HG02840 (cell line): ENCODE measurements around the gene RPL21.
"Not testable (repeated sequence)": the region's sequence is repeated elsewhere in the genome, so short reads cannot be mapped to it uniquely, and the experiment has no call there.

Source experiments
- ATAC-seq: cut with Tn5 transposase; IDR thresholded peaks from one replicate; pipeline ENCODE4 v1.9.1; 2021; ENCODE audit warnings: mild to moderate bottlenecking, moderate library complexity, moderate number of reproducible peaks; ENCODE audit not compliant: unreplicated experiment, low FRiP score

Gene RPL21

GRCh38 chr13:27283906-27284493 lies 32.6 kb downstream of the RPL21 start:
- ATAC-seq = no peak

DNA sequence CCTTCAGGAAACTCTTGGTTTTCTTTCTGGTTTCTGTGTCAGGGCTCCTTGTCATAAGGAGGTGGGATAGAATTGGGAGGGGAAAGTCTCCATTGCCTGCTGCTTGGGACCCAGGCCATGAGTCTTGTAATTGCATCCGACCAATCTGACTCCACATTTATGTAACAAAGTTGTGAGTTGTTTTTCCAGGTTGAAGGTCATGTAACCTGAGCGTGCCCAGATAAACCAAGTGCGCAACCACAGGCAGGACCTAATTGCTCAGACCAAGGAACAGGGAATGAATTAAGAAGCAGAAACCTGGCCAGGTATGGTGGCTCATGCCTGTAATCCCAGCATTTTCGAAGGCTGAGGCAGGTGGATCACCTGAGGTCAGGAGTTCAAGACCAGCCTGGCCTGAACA lies 37.0 kb downstream of the RPL21 start:
- no peak for ATAC-seq

- ATAC-seq = no peak
Observed at GRCh38 chr13:27289011-27289665, 37.8 kb downstream of the RPL21 start.

- ATAC-seq = no peak
Observed at GRCh38 chr13:27290715-27291114, 39.4 kb downstream of the RPL21 start.

DNA sequence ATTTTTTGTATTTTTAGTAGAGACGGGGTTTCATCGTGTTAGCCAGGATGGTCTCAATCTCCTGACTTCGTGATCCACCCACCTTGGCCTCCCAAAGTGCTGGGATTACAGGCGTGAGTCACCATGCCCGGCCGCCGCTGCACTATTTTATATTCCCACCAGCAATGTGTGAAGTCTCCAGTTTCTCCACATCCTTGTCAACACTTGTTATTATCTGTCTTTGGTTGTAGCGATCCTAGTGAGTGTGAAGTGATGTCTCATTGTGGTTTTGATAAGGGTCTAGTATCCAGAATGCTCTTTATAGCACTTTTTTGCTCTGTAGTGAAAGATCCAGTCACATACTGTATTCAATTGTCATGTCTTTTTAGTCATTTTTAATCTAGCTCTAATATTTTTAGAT lies 40.6 kb downstream of the RPL21 start:
- ATAC-seq = not testable (repeated sequence)

- ATAC-seq = no peak
Observed at GRCh38 chr13:27293076-27293691, 41.8 kb downstream of the RPL21 start.

DNA sequence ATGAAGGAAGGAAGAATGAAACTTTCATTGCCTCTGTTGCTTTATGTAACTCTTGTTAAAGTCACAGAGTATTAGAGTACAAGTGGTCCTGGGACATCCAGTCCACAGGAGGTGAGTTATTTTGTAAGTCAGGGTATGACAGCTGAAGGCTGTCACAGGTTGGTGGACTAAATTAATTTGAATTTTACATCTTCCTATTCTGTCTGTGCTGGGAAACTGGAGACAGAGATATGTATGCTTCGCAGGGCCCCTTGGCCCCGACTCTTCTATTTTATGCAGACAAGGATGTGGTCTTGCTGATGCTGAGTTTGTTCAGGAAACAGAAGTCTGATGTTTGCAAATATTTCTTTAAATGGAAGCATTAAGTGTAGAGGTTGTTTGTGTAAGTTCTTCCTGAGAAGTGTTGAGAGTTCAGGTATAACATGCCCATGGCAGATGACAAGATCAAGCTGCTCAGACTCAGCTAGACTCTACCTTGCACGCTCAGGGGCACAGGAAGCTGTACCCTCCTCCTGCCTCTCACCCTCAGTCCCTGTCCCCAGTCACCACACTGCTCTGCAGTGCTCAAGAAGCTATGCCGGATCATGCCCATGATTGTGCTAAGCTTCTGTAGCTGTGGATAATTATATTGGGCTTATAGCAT lies 42.6 kb downstream of the RPL21 start:
- no peak for ATAC-seq

DNA sequence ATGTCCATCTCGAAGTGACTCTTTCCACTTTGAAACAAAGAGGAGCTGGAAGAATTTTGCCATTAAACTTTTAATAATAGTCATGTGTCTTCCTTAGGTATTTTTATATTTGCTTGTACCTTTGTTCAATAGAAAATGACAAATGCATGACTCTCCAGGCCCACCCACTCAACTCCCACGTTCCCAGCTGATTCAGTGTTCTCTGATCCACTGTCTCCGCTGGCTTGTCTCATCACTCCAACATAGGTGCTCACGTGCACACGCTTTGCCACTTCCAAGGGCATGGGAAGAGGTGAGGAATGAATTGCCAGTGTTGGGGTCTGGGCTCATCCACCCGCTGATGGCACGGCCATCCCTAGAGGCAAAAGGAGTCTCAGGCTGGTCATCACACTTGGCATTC lies 43.7 kb downstream of the RPL21 start:
- ATAC-seq = no peak

GRCh38 chr13:27295660-27296059 lies 44.3 kb downstream of the RPL21 start:
- no peak for ATAC-seq

GRCh38 chr13:27296496-27296895 lies 45.1 kb downstream of the RPL21 start:
- no peak for ATAC-seq

DNA sequence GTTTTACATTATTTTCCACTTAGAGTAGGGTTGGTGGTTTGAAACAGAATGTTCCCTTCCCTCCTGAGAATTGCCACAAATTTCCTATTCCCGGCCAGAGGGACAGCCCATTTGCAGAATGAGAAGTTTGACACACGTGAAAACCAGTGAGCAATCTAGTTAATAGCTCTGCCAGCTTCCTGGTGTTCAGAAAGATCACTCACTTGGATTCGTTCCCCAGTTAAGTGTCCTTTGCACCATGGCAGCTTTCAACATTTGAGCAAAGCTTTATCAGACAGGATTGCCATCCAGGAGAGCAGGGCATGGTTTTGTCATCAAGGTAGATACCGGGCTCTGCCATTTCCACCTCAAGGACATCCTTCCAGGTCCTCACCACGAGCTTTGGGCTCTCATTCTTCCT lies 47.5 kb downstream of the RPL21 start:
- no peak for ATAC-seq

DNA sequence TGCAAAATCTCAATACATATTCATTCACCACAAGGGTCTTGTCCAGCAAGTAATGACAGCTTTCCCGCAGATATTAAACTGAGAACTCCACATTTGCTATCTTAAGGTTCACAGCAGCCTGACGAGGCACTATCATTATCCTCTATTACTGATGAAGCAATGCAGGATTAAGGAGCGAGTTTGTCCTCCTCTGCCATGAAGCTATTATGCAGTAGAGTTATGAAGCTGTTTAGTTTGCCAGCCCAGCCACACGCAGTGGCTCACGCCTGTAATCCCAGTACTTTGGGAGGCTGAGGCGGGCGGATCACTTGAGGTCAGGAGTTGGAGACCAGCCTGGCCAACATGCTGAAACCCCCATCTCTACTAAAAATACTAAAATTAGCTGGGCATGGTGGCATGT lies 49.0 kb downstream of the RPL21 start:
- not testable (repeated sequence) for ATAC-seq

- no peak for ATAC-seq
Observed at GRCh38 chr13:27300941-27301586, 49.7 kb downstream of the RPL21 start.

DNA sequence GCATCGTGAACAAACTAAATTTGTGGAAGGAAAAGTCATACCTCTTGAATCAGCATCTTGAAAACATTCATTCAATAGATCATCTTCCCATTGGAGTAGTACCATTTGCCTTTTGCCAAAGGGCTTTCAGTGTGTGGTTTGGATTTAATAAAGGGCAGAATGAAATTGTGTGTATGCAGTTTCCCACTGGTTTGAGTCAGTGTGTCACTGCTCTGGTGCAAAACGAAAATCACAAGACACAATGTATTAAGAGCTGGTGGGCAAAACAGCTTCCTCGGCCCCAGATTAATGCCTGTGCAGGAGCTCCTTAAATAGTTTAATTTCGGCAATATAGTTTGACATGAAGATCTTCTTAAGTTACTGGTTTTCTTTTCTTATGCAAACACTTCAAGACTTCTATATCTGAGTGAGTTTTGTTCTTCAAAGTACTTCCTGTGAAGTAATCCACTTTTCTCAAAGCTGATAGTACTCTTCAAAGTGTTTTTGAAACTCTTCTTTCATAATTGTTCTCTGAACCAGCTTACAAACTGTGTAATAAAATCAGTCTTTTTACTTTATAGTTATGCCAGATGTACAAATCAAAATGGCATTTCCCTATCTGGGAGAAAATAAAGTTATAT lies 51.4 kb downstream of the RPL21 start:
- ATAC-seq = no peak

DNA sequence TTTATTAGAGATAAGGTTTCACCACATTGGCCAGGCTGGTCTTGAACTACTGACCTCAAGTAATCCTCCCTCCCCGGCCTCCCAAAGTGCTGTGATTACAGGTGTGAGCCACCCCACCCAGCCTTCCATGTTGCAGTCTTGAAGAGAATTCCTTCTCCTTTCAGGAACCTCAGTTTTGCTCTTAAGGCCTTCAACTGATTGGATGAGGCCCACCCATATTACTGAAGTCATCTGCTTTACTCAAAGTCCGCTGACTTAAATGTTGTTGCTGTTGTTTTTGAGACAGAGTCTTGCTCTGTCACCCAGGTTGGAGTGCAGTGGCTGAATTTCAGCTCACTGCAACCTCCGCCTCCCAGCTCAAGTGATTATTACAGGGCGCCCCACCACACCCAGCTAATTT lies 52.7 kb downstream of the RPL21 start:
- no peak for ATAC-seq

DNA sequence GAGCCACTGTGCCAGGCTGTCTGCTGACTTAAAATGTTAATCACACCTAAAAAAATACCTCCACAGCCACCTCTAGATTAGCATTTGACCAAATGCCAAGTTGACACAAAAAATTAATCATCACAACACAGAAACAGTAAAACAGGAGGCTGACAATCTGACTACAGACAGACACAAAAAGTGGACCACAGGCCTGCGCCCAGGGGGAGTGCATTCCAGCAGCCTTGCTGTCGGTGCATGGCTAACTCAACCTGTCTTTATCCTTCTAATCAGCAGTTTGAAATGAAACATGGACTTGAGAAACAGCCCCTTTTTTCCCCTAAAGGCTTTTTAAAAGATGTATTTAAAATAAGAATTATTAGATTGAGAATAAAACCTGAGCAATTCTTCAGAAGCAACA lies 53.3 kb downstream of the RPL21 start:
- no peak for ATAC-seq
